GM19025 (cell line): ENCODE measurements around the gene NOXA1.

Experiments
- ATAC-seq: cut with Tn5 transposase; IDR thresholded peaks from one replicate; pipeline ENCODE4 v1.9.1; 2021; ENCODE audit warnings: mild to moderate bottlenecking, low read depth, moderate library complexity; ENCODE audit not compliant: unreplicated experiment

Gene NOXA1

GRCh38 chr9:137452006-137452760 lies 29.0 kb downstream of the NOXA1 start:
- no peak for ATAC-seq

- ATAC-seq = no peak
These were observed 29.8 kb downstream of the NOXA1 start for GRCh38 chr9:137452761-137453642.

- no peak for ATAC-seq
These were observed 30.5 kb downstream of the NOXA1 start for GRCh38 chr9:137453643-137454081.

- ATAC-seq = no peak
These were observed 31.0 kb downstream of the NOXA1 start for GRCh38 chr9:137454145-137454596.

- ATAC-seq = no peak
These were observed 31.6 kb downstream of the NOXA1 start for GRCh38 chr9:137454597-137455358.

- no peak for ATAC-seq
These were observed 32.3 kb downstream of the NOXA1 start for GRCh38 chr9:137455359-137455991.

- ATAC-seq = no peak
These were observed 33.1 kb downstream of the NOXA1 start for GRCh38 chr9:137456061-137456863.

- no peak for ATAC-seq
These were observed 33.7 kb downstream of the NOXA1 start for GRCh38 chr9:137456864-137457405.

- ATAC-seq = no peak
These were observed 34.4 kb downstream of the NOXA1 start for GRCh38 chr9:137457406-137458193.

- ATAC-seq = peak; percentile 24
These were observed 35.3 kb downstream of the NOXA1 start for GRCh38 chr9:137458194-137459151.

- ATAC-seq = peak; percentile 79
These were observed 36.0 kb downstream of the NOXA1 start, which contains the start of gene NSMF for GRCh38 chr9:137459152-137459600. NSMF (minus strand) TSS chr9:137459334; CDS start chr9:137459102, 232 bp downstream.

- no peak for ATAC-seq
These were observed 36.6 kb downstream of the NOXA1 start for GRCh38 chr9:137459601-137460362.

- no peak for ATAC-seq
These were observed 37.4 kb downstream of the NOXA1 start for GRCh38 chr9:137460363-137461315.

GRCh38 chr9:137461316-137461662 lies 38.1 kb downstream of the NOXA1 start:
- ATAC-seq = no peak

GRCh38 chr9:137461663-137462395 lies 38.6 kb downstream of the NOXA1 start:
- no peak for ATAC-seq
